Osteocyte (in vitro differentiated cells): ENCODE results near the gene ARMC2. TPM values are rescaled to one million over a fixed set of nuclear protein-coding genes. Genes with fewer than 3 reads are reported as not detected.
"Not testable (repeated sequence)": the region's sequence is repeated elsewhere in the genome, so short reads cannot be mapped to it uniquely, and the experiment has no call there.

ENCODE experiments used
- DNase-seq: peaks from one replicate; pipeline ENCODE4 v3.0.0; 2021; ENCODE audit warnings: mixed read lengths; ENCODE audit not compliant: unreplicated experiment; ENCODE audit errors: extremely low spot score
- H3K27ac Mint-ChIP-seq: one replicate; pipeline ENCODE4 v1.8.0; 2021; ENCODE audit warnings: mild to moderate bottlenecking, mixed read lengths; ENCODE audit not compliant: unreplicated experiment
- H3K27me3 Mint-ChIP-seq: one replicate; pipeline ENCODE4 v1.8.0; 2021; ENCODE audit warnings: mixed read lengths; ENCODE audit not compliant: unreplicated experiment
- H3K36me3 Mint-ChIP-seq: one replicate; pipeline ENCODE4 v1.8.0; 2021; ENCODE audit warnings: mixed read lengths; ENCODE audit not compliant: unreplicated experiment
- H3K4me1 Mint-ChIP-seq: one replicate; pipeline ENCODE4 v1.8.0; 2021; ENCODE audit warnings: mixed read lengths; ENCODE audit not compliant: unreplicated experiment
- H3K4me3 Mint-ChIP-seq: one replicate; pipeline ENCODE4 v1.8.0; 2021; ENCODE audit warnings: mild to moderate bottlenecking, moderate library complexity, mixed read lengths; ENCODE audit not compliant: unreplicated experiment
- H3K9me3 Mint-ChIP-seq: one replicate; pipeline ENCODE4 v1.8.0; 2021; ENCODE audit warnings: mixed read lengths; ENCODE audit not compliant: unreplicated experiment
- CTCF ChIP-seq: fragments of 200-600 bp; sonication (generic); IDR thresholded peaks from 2 replicates; pipeline ENCODE4 v1.5.0; 2021; ENCODE audit warnings: antibody characterized with exemption, mild to moderate bottlenecking, moderate library complexity
- total RNA-seq: library from RNA; stranded (reverse); gene quantifications from 2 replicates; pipeline ENCODE4 v1.2.1, GENCODE V29; 2021

The ARMC2 gene
- total RNA-seq, 1 donor from 2014 or later, result 8.3 TPM

- Mint-ChIP-seq H3K4me3 (no peak overlapping the region), H3K27ac (no peak overlapping the region), H3K9me3 (no peaks in the 10 kb centered on the region), H3K36me3 (peaks cover 3% of the 10 kb centered on the region), H3K4me1 (no peaks in the 10 kb centered on the region), H3K27me3 (peaks cover 23% of the 10 kb centered on the region)
- TF ChIP-seq CTCF, result no peak
- DNase-seq, result no peak
Measured at GRCh38 chr6:108921547-108922361, 73.5 kb downstream of the ARMC2 start.

- no peaks in the 10 kb centered on the region for H3K9me3 Mint-ChIP-seq
- DNase-seq, result no peak
- H3K4me3 Mint-ChIP-seq, result no peak overlapping the region
- no peak for TF ChIP-seq CTCF
- H3K36me3 Mint-ChIP-seq, result no peaks in the 10 kb centered on the region
- H3K27me3 Mint-ChIP-seq, result peaks cover 19% of the 10 kb centered on the region
- H3K27ac Mint-ChIP-seq, result no peak overlapping the region
- no peaks in the 10 kb centered on the region for H3K4me1 Mint-ChIP-seq
Measured at GRCh38 chr6:108922499-108922898, 74.3 kb downstream of the ARMC2 start.

DNA sequence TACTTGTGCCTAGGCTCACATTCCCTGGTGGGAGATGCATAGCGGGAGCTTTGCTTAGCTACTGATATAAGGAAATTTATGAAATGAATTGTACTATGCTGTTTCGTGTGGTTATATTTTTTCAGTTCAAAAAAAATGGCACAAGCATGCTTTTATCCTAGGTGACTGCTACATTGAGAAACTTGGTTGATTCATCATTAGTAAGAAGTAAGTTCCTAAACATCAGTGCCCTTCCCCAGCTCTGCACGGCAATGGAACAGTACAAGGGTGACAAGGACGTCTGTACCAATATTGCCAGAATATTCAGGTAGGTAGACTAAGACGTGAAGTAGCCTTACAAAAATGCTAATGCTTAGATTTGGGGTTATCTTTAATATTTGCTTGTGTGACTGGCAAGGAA is 79.7 kb downstream of the ARMC2 start:
- no peak for DNase-seq
- Mint-ChIP-seq H3K27ac (no peak overlapping the region), H3K4me1 (no peaks in the 10 kb centered on the region), H3K36me3 (peaks cover 3% of the 10 kb centered on the region), H3K27me3 (peaks cover 35% of the 10 kb centered on the region), H3K9me3 (no peaks in the 10 kb centered on the region), H3K4me3 (no peak overlapping the region)
- no peak for TF ChIP-seq CTCF

GRCh38 chr6:108928650-108929049 is 80.4 kb downstream of the ARMC2 start:
- Mint-ChIP-seq H3K4me1 (no peaks in the 10 kb centered on the region), H3K9me3 (no peaks in the 10 kb centered on the region), H3K27me3 (peaks cover 35% of the 10 kb centered on the region), H3K27ac (no peak overlapping the region), H3K36me3 (peaks cover 3% of the 10 kb centered on the region), H3K4me3 (no peak overlapping the region)
- TF ChIP-seq CTCF, result no peak
- no peak for DNase-seq

GRCh38 chr6:108931090-108931489 is 82.9 kb downstream of the ARMC2 start:
- DNase-seq, H3K4me1 Mint-ChIP-seq, H3K27ac Mint-ChIP-seq, H3K9me3 Mint-ChIP-seq, H3K4me3 Mint-ChIP-seq, H3K36me3 Mint-ChIP-seq: not testable (repeated sequence)
- peaks cover 26% of the 10 kb centered on the region for H3K27me3 Mint-ChIP-seq
